Activated CD4-positive, alpha-beta T cell treated with anti-CD3 and anti-CD28 coated beads, Interleukin-2, amount 50 U/mL, for 24 hours (primary cell): ENCODE results near the gene GJC2.

ENCODE experiments used
- DNase-seq, 2 donors: peaks; one replicate each; pipeline ENCODE4 v3.0.0-alpha.2; 2020; ENCODE audit warnings: low read depth in 1 of 2, low spot score in 1 of 2

Gene GJC2

GRCh38 chr1:228144993-228145343 lies 4.8 kb upstream of the GJC2 start:
- no peak for DNase-seq

- no peak for DNase-seq
Measured at GRCh38 chr1:228145463-228146416, 4.0 kb upstream of the GJC2 start.

- no peak for DNase-seq
Measured at GRCh38 chr1:228146417-228147150, 3.1 kb upstream of the GJC2 start.

- no peak for DNase-seq
Measured at GRCh38 chr1:228147151-228147693, 2.5 kb upstream of the GJC2 start.

GRCh38 chr1:228147768-228148167 lies 2.0 kb upstream of the GJC2 start:
- no peak for DNase-seq

GRCh38 chr1:228148196-228148861 lies 1.4 kb upstream of the GJC2 start:
- no peak for DNase-seq

GRCh38 chr1:228148935-228149405 lies 760 bp upstream of the GJC2 start:
- no peak for DNase-seq

GRCh38 chr1:228150120-228150460 lies 360 bp downstream of the GJC2 start:
- DNase-seq = no peak

- no peak for DNase-seq
Measured at GRCh38 chr1:228150461-228151179, 890 bp downstream of the GJC2 start.

GRCh38 chr1:228151180-228151925 lies 1.6 kb downstream of the GJC2 start:
- DNase-seq = no peak

GRCh38 chr1:228152097-228152917 lies 2.6 kb downstream of the GJC2 start:
- no peak for DNase-seq

GRCh38 chr1:228152918-228153258 lies 3.2 kb downstream of the GJC2 start:
- no peak for DNase-seq

- DNase-seq = no peak
Measured at GRCh38 chr1:228154021-228154669, 4.4 kb downstream of the GJC2 start.

GRCh38 chr1:228154670-228155571 lies 5.2 kb downstream of the GJC2 start:
- DNase-seq = peak in 1 of 2 donors; percentile 27

GRCh38 chr1:228155596-228156514 lies 6.1 kb downstream of the GJC2 start:
- no peak for DNase-seq

- DNase-seq = no peak
Measured at GRCh38 chr1:228156515-228156881, 6.8 kb downstream of the GJC2 start.
